Common myeloid progenitor, CD34-positive (primary cell): ENCODE measurements around the gene MEI4.

Source experiments
- CTCF ChIA-PET: fragments of 350-600 bp; sonication (Branson Sonifier 250); formaldehyde crosslinking; loops from one replicate; lab custom pipeline; 2021; ENCODE audit warnings: antibody characterized with exemption; lab: Charles Lee
- POLR2A ChIA-PET: fragments of 350-600 bp; sonication (Branson Sonifier 250); formaldehyde crosslinking; loops from one replicate; lab custom pipeline; 2021; ENCODE audit warnings: antibody characterized with exemption; lab: Charles Lee
- DNase-seq, 3 donors: peaks; one replicate each; pipeline versions ENCODE4 v3.0.0 to v3.0.0-alpha.2; 2013
- H3K27ac ChIP-seq, 2 experiments: 1 replicate in 1 of 2; 2 replicates in 1 of 2; pipeline ENCODE4 v1.7.0; 2013; ENCODE audit warnings: inconsistent platforms in 2 of 2, low read length in 2 of 2, mild to moderate bottlenecking in 2 of 2, low read depth in 1 of 2, moderate library complexity in 1 of 2; ENCODE audit not compliant: severe bottlenecking in 2 of 2, insufficient read depth in 1 of 2, poor library complexity in 1 of 2
- H3K27me3 ChIP-seq, 5 experiments: replicated peaks in 2 of 5; 1 replicate in 3 of 5; 2 replicates in 2 of 5; pipeline versions ENCODE4 v1.6.1 to v1.7.0; 2013; ENCODE audit warnings: low read length in 4 of 5, mild to moderate bottlenecking in 2 of 5, moderate library complexity in 2 of 5, inconsistent platforms in 1 of 5; ENCODE audit not compliant: insufficient read depth in 5 of 5, control insufficient read depth in 4 of 5
- H3K36me3 ChIP-seq, 4 experiments: 1 replicate in 2 of 4; 2 replicates in 2 of 4; pipeline versions ENCODE4 v1.6.1 to v1.7.0; 2013; ENCODE audit warnings: low read length in 3 of 4, control low read depth in 1 of 4, mild to moderate bottlenecking in 1 of 4; ENCODE audit not compliant: control insufficient read depth in 4 of 4, insufficient read depth in 4 of 4
- H3K4me1 ChIP-seq, 4 experiments: 1 replicate in 3 of 4; 2 replicates in 1 of 4; pipeline versions ENCODE4 v1.6.1 to v1.7.1; 2013; ENCODE audit warnings: low read length in 3 of 4, mild to moderate bottlenecking in 3 of 4, control low read depth in 1 of 4, inconsistent platforms in 1 of 4, moderate library complexity in 1 of 4; ENCODE audit not compliant: control insufficient read depth in 4 of 4, insufficient read depth in 4 of 4; ENCODE audit errors: control extremely low read depth in 1 of 4
- H3K4me3 ChIP-seq, 7 experiments: 1 replicate in 4 of 7; 2 replicates in 3 of 7; pipeline versions ENCODE4 v1.5.1 to v1.7.0; 2013; ENCODE audit warnings: mild to moderate bottlenecking in 7 of 7, low read length in 6 of 7, moderate library complexity in 6 of 7, inconsistent platforms in 2 of 7, low read depth in 2 of 7, control low read depth in 1 of 7; ENCODE audit not compliant: insufficient read depth in 4 of 7, control insufficient read depth in 1 of 7; ENCODE audit errors: extremely low read depth in 1 of 7
- H3K9me3 ChIP-seq, 5 experiments: 1 replicate in 4 of 5; 2 replicates in 1 of 5; pipeline versions ENCODE4 v1.6.1 to v1.7.1; 2013; ENCODE audit warnings: low read length in 4 of 5, mild to moderate bottlenecking in 2 of 5, inconsistent platforms in 1 of 5, low read depth in 1 of 5, moderate library complexity in 1 of 5; ENCODE audit not compliant: control insufficient read depth in 4 of 5, insufficient read depth in 2 of 5; ENCODE audit errors: control extremely low read depth in 1 of 5
- WGBS: methylation state at CpG from one replicate; pipeline ENCODE4 v1.1.5; 2013; ENCODE audit not compliant: insufficient coverage; 5-methylcytosine and 5-hydroxymethylcytosine counted together

MEI4 gene

DNA sequence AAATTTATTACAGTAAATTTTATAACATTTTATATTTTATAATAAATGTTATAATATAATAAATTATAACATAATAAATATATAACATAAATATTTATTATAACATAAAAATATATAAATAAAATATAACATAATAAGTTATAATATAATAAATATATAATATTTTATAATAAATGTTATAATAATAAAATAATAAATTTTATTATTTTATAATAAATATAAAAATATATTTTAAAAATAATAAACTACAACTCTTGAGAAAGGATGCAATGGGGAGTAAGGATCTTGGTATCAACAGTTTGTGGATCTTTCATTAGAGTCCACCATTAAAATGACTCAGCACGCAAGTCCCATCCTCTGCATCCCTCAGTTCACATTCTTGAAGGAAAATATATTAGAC is 312.6 kb downstream of the MEI4 start:
- ChIA-PET CTCF (no interaction called here), POLR2A (no interaction called here)
- no CpG with 5 or more reads among the region's 1 CpG for WGBS
- Histone ChIP-seq H3K4me1 (no peaks in the 10 kb centered on the region), H3K36me3 (no peaks in the 10 kb centered on the region), H3K27ac (no peak overlapping the region), H3K9me3 (peaks cover 0 to 9% (median 3%) of the 10 kb centered on the region in 5 experiments), H3K4me3 (no peak overlapping the region), H3K27me3 (no peaks in the 10 kb centered on the region)
- DNase-seq: no peak

DNA sequence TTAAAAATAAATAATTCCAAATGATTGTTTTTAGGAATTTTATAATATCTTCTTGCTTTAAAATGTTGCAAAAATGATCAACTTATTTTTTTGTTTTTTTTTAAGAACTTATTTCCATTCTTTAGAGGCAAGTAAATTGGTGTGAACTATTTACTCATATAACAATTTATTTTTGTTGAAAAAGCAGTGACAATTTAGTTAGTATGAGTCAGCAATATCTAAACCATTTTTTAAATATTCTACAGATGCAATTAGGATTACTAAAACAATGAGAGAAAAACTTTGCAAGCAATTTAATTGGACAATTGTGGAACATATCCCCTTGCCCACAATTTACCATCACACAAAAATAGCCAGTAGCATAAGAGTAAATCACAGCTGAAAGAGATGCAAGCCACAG is 319.5 kb downstream of the MEI4 start:
- Histone ChIP-seq H3K27ac (no peak overlapping the region), H3K27me3 (no peaks in the 10 kb centered on the region), H3K4me3 (no peak overlapping the region), H3K4me1 (no peaks in the 10 kb centered on the region), H3K36me3 (no peaks in the 10 kb centered on the region), H3K9me3 (peaks cover 0 to 2% (median 0%) of the 10 kb centered on the region in 5 experiments)
- DNase-seq: no peak
- POLR2A ChIA-PET: no interaction called here
- CTCF ChIA-PET: no interaction called here
